SK-N-SH (cell line): ENCODE results near the gene ASS1. TPM values are rescaled to one million over a fixed set of nuclear protein-coding genes. Genes with fewer than 3 reads are reported as not detected.

ENCODE experiments used
- CTCF ChIA-PET: fragments of 300-600, 350-600 bp; formaldehyde crosslinking; extraction: SDS; loops from one replicate; lab custom pipeline; 2021; lab: Yijun Ruan, JAX
- POLR2A ChIA-PET: fragments of 350-600 bp; sonication (Branson Sonifier 250); formaldehyde crosslinking; extraction: SDS; loops from one replicate; lab custom pipeline; 2020; ENCODE audit warnings: antibody characterized with exemption, inconsistent platforms; lab: Yijun Ruan, JAX
- DNase-seq: peaks from one replicate; pipeline ENCODE4 v3.0.0; 2012
- H2AFZ ChIP-seq: fragments of 200-600 bp; sonication (generic); 2 replicates; pipeline ENCODE4 v1.8.1; 2016; ENCODE audit warnings: antibody characterized with exemption, mild to moderate bottlenecking, low read depth
- H3F3A ChIP-seq: fragments of 200-600 bp; sonication (generic); replicated peaks from 2 replicates; pipeline ENCODE3; 2016; ENCODE audit warnings: antibody characterized with exemption, mild to moderate bottlenecking; ENCODE audit not compliant: insufficient read depth
- H3K27ac ChIP-seq, 2 experiments: fragments of 200-500 bp in 1 of 2; fragments of 200-600 bp in 1 of 2; sonication (Bioruptor generic) in 1 of 2; sonication (generic), shearing (Covaris generic) in 1 of 2; 2 replicates each; pipeline versions ENCODE4 v1.5.1 to v1.6.1; 2014 to 2016; ENCODE audit warnings: low read depth in 2 of 2, inconsistent platforms in 1 of 2, low read length in 1 of 2, mild to moderate bottlenecking in 1 of 2, mixed read lengths in 1 of 2
- H3K27me3 ChIP-seq: fragments of 200-600 bp; sonication (generic), shearing (Covaris generic); 2 replicates; pipeline ENCODE4 v1.6.1; 2016; ENCODE audit warnings: mixed run types; ENCODE audit not compliant: insufficient read depth
- H3K36me3 ChIP-seq, 2 experiments: fragments of 200-500 bp in 1 of 2; fragments of 200-600 bp in 1 of 2; sonication (Bioruptor generic) in 1 of 2; sonication (generic) in 1 of 2; replicated peaks in 1 of 2; 2 replicates each; pipeline versions ENCODE3 to v1.5.1; 2014 to 2016; ENCODE audit warnings: low read length in 1 of 2, mild to moderate bottlenecking in 1 of 2; ENCODE audit not compliant: insufficient read depth in 2 of 2, control insufficient read depth in 1 of 2
- H3K4me1 ChIP-seq, 2 experiments: fragments of 200-500 bp in 1 of 2; fragments of 200-600 bp in 1 of 2; sonication (Bioruptor generic) in 1 of 2; sonication (generic), shearing (Covaris generic) in 1 of 2; 2 replicates each; pipeline versions ENCODE4 v1.5.1 to v1.6.1; 2014 to 2016; ENCODE audit warnings: low read depth in 1 of 2, low read length in 1 of 2, mixed run types in 1 of 2; ENCODE audit not compliant: insufficient read depth in 2 of 2, control insufficient read depth in 1 of 2
- H3K4me2 ChIP-seq: fragments of 200-600 bp; sonication (generic), shearing (Covaris generic); 2 replicates; pipeline ENCODE4 v1.6.1; 2017; ENCODE audit warnings: mixed run types
- H3K4me3 ChIP-seq, 2 experiments: fragments of 200-500 bp in 1 of 2; fragments of 200-600 bp in 1 of 2; sonication (Bioruptor generic) in 1 of 2; sonication (generic), shearing (Covaris generic) in 1 of 2; 2 replicates each; pipeline versions ENCODE4 v1.5.1 to v1.8.1; 2014 to 2016; ENCODE audit warnings: low read depth in 2 of 2, inconsistent platforms in 1 of 2, low read length in 1 of 2, mild to moderate bottlenecking in 1 of 2, mixed read lengths in 1 of 2, moderate library complexity in 1 of 2
- H3K79me2 ChIP-seq: fragments of 200-600 bp; sonication (generic); 2 replicates; pipeline ENCODE4 v1.8.1; 2017; ENCODE audit warnings: mild to moderate bottlenecking; ENCODE audit not compliant: insufficient read depth
- H3K9ac ChIP-seq: fragments of 200-600 bp; sonication (generic); 2 replicates; pipeline ENCODE4 v1.6.1; 2017; ENCODE audit warnings: mixed run types
- H3K9me2 ChIP-seq: fragments of 200-600 bp; sonication (generic); 2 replicates; pipeline ENCODE4 v1.6.1; 2017; ENCODE audit warnings: mixed run types
- H3K9me3 ChIP-seq: fragments of 200-600 bp; sonication (generic); 2 replicates; pipeline ENCODE4 v1.6.1; 2017; ENCODE audit warnings: mixed run types, mild to moderate bottlenecking, moderate library complexity
- H4K20me1 ChIP-seq: fragments of 200-600 bp; sonication (generic); 2 replicates; pipeline ENCODE4 v1.6.1; 2017; ENCODE audit warnings: mild to moderate bottlenecking, mixed run types; ENCODE audit not compliant: insufficient read depth
- CHD2 ChIP-seq: fragments of 150-350 bp; IDR thresholded peaks from 2 replicates; pipeline ENCODE4 v1.6.1; 2018; ENCODE audit warnings: low read length; ENCODE audit not compliant: partially characterized antibody
- EP300 ChIP-seq, 2 experiments: IDR thresholded peaks; 2 replicates each; pipeline versions ENCODE4 v1.4.0 to v1.6.1; 2012; ENCODE audit warnings: borderline replicate concordance in 1 of 2, low read depth in 1 of 2, low read length in 1 of 2
- FOXM1 ChIP-seq: IDR thresholded peaks from 2 replicates; pipeline ENCODE4 v1.4.0; 2012; ENCODE audit warnings: low read depth, mild to moderate bottlenecking
- GABPA ChIP-seq: IDR thresholded peaks from 2 replicates; pipeline ENCODE4 v1.4.0; 2012; ENCODE audit warnings: low read depth, mild to moderate bottlenecking
- GATA2 ChIP-seq: sonication (generic); formaldehyde crosslinking; IDR thresholded peaks from 2 replicates; pipeline ENCODE4 v1.5.0; 2020; ENCODE audit warnings: mild to moderate bottlenecking, missing genetic modification reagents
- MEF2A ChIP-seq: IDR thresholded peaks from 2 replicates; pipeline ENCODE4 v1.4.0; 2012; ENCODE audit warnings: low read depth, borderline replicate concordance
- MXI1 ChIP-seq: IDR thresholded peaks from 2 replicates; pipeline ENCODE4 v1.6.1; 2012; ENCODE audit warnings: mild to moderate bottlenecking, low read depth, low read length, improper control_type of control experiment
- REST ChIP-seq: IDR thresholded peaks from 2 replicates; pipeline ENCODE4 v1.6.1; 2012; ENCODE audit warnings: mild to moderate bottlenecking, low read depth, low read length, moderate library complexity
- SIN3A ChIP-seq: IDR thresholded peaks from 2 replicates; pipeline ENCODE4 v1.6.1; 2012; ENCODE audit warnings: low read depth, mild to moderate bottlenecking, low read length, moderate library complexity, borderline replicate concordance
- SMC3 ChIP-seq: IDR thresholded peaks from 2 replicates; pipeline ENCODE4 v1.6.1; 2012; ENCODE audit warnings: low read depth, low read length, improper control_type of control experiment
- TEAD4 ChIP-seq: IDR thresholded peaks from 2 replicates; pipeline ENCODE4 v1.4.0; 2012; ENCODE audit warnings: mild to moderate bottlenecking, borderline replicate concordance; ENCODE audit not compliant: insufficient read depth
- WGBS: methylation state at CpG from one replicate; pipeline ENCODE4 v1.1.6; 2017; ENCODE audit warnings: low lambda C conversion rate; 5-methylcytosine and 5-hydroxymethylcytosine counted together
- polyA plus RNA-seq, 3 experiments: library from polyadenylated mRNA; depleted of rRNA; stranded (reverse); fragments of >200 nt; gene quantifications; 2 replicates each; pipeline ENCODE4 v1.2.3, GENCODE V29; 2012

Gene ASS1
- polyA plus RNA-seq, 1 of the 3 experiments (the other 2 are of a cell fraction), result 0.59 TPM

GRCh38 chr9:130543368-130543767, 98.6 kb downstream of the ASS1 start:
- Histone ChIP-seq H3K27ac (no peak overlapping the region), H3K4me3 (no peak overlapping the region), H2AFZ (no peak overlapping the region), H3K4me1 (no peaks in the 10 kb centered on the region), H3K79me2 (no peaks in the 10 kb centered on the region), H3K36me3 (no peaks in the 10 kb centered on the region), H3K9ac (no peak overlapping the region), H4K20me1 (no peaks in the 10 kb centered on the region), H3K27me3 (0 out of 2 replicates have a peak, but pooled peaks cover 6% of the 10 kb centered on the region), H3F3A (no peaks in the 10 kb centered on the region), H3K9me3 (no peaks in the 10 kb centered on the region), H3K4me2 (no peak overlapping the region), H3K9me2 (no peaks in the 10 kb centered on the region)
- no peak for TF ChIP-seq TEAD4
- TF ChIP-seq EP300 (IDR thresholded peaks at IDR 0.05; ENCODE audit: borderline replicate concordance in 1 of 2, low read depth in 1 of 2, low read length in 1 of 2), result no peak
- TF ChIP-seq FOXM1, result no peak
- DNase-seq, result no peak
- 91% methylated on average over 8 of the region's 8 CpGs for WGBS
- CTCF ChIA-PET, result no interaction called here
- POLR2A ChIA-PET, result no interaction called here

GRCh38 chr9:130543859-130544258, 99.1 kb downstream of the ASS1 start:
- H4K20me1 ChIP-seq, result no peaks in the 10 kb centered on the region
- H3K4me3 ChIP-seq, result no peak overlapping the region
- 0 out of 2 replicates have a peak, but pooled peaks cover 6% of the 10 kb centered on the region for H3K27me3 ChIP-seq
- WGBS, result 84% methylated on average over 6 of the region's 6 CpGs
- ChIA-PET POLR2A (no interaction called here), CTCF (no interaction called here)
- no peaks in the 10 kb centered on the region for H3F3A ChIP-seq
- no peaks in the 10 kb centered on the region for H3K9me2 ChIP-seq
- no peak overlapping the region for H3K9ac ChIP-seq
- no peak overlapping the region for H2AFZ ChIP-seq
- no peak overlapping the region for H3K4me2 ChIP-seq
- H3K4me1 ChIP-seq, result no peaks in the 10 kb centered on the region
- TF ChIP-seq SIN3A, result no peak
- TF ChIP-seq MEF2A, result no peak
- no peak for TF ChIP-seq GABPA
- no peak for TF ChIP-seq CHD2
- TF ChIP-seq GATA2 (CRISPR knock-in tag), result no peak
- no peak for TF ChIP-seq EP300 (IDR thresholded peaks at IDR 0.05; ENCODE audit: borderline replicate concordance in 1 of 2, low read depth in 1 of 2, low read length in 1 of 2)
- TF ChIP-seq MXI1, result no peak
- no peaks in the 10 kb centered on the region for H3K9me3 ChIP-seq
- no peak for DNase-seq
- H3K79me2 ChIP-seq, result no peaks in the 10 kb centered on the region
- H3K36me3 ChIP-seq, result no peaks in the 10 kb centered on the region
- H3K27ac ChIP-seq, result no peak overlapping the region

- Histone ChIP-seq H3K4me1 (no peaks in the 10 kb centered on the region), H3K36me3 (no peaks in the 10 kb centered on the region), H4K20me1 (no peaks in the 10 kb centered on the region), H2AFZ (no peak overlapping the region), H3K9me2 (no peaks in the 10 kb centered on the region), H3K79me2 (no peaks in the 10 kb centered on the region), H3K27me3 (0 out of 2 replicates have a peak, but pooled peaks cover 6% of the 10 kb centered on the region), H3K4me2 (no peak overlapping the region), H3K27ac (no peak overlapping the region), H3K4me3 (no peak overlapping the region), H3K9ac (no peak overlapping the region), H3F3A (no peaks in the 10 kb centered on the region), H3K9me3 (no peaks in the 10 kb centered on the region)
- DNase-seq, result no peak
- TF ChIP-seq REST (no peak), SMC3 (no peak)
- WGBS, result 77% methylated on average over 9 of the region's 9 CpGs
- ChIA-PET POLR2A (no interaction called here), CTCF (interaction anchor here (0.6 kb wide), 1 partner anchor 10 kb away, joined by 3 read pairs; no protein-coding TSS in a partner anchor)
Observed at GRCh38 chr9:130544364-130544763, 99.6 kb downstream of the ASS1 start.
